ENCODE measurements around the gene ASPSCR1.

DNA sequence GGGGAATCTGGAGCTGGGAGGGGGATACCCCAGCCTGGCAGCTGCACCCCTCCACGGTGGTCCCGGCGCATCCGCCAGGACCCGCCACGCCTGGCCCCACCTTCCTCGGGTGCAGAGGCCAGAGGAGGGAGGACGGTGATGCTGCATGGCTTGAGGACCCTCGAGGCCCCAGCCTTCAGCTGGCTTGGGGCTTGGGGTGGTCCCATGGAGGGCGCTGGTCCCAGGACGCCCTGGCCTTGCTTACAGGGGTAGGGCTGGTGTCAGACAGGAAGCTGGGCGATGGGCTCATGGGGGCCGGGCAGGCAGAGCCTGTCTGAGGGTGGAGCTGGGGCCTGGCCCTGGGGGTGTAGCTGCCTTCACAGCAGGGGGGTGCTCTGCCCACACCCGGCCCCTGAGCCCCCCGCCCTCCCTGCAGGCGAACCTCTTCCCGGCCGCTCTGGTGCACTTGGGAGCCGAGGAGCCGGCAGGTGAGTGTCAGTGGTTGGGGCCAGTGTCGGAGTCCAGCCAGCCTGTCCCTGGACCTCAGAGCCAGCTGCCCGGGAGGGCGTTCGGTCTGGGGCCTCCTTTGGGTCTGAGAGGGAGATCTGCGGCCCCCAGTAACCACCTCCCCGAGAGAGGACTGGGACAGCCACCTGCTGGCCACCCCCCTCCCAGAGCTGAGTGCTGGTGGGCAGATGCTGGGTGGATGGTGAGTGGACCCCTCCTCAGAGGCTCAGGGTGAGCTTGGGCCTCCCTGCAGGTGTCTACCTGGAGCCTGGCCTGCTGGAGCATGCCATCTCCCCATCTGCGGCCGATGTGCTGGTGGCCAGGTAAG lies 38.8 kb downstream of the ASPSCR1 start:
- TF ChIP-seq CHD2 (IDR thresholded peaks at IDR 0.05; ENCODE audit: borderline replicate concordance, low read depth, low read length): no peak
- TF ChIP-seq CTCF (IDR thresholded peaks at IDR 0.05 in 2 of 3, conservative IDR thresholded peaks at IDR 0.05 in 1 of 3; ENCODE audit: control insufficient read depth in 2 of 3, extremely low read depth in 1 of 3, insufficient read depth in 1 of 3, low read depth in 3 of 3, low read length in 3 of 3): no peak
- TF ChIP-seq JUND (IDR thresholded peaks at IDR 0.05; ENCODE audit: low read depth, low read length): no peak
- peak; percentile 6 for TF ChIP-seq POLR2A (IDR thresholded peaks at IDR 0.05; ENCODE audit: low read depth, low read length)
- no peak for TF ChIP-seq KAT2A (conservative IDR thresholded peaks at IDR 0.05; ENCODE audit: control insufficient read depth, low read depth, low read length)
- TF ChIP-seq RBBP5 (conservative IDR thresholded peaks at IDR 0.05): no peak
- TF ChIP-seq SUPT20H (IDR thresholded peaks at IDR 0.05; ENCODE audit: borderline replicate concordance, control insufficient read depth, low read depth, low read length): no peak
- no peak for TF ChIP-seq ZNF274 (IDR thresholded peaks at IDR 0.05; ENCODE audit: insufficient read depth, insufficient read length)
